Activated CD4-positive, alpha-beta T cell treated with anti-CD3 and anti-CD28 coated beads for 48 hours (primary cell): ENCODE measurements around the gene COL23A1.
"Not testable (repeated sequence)": the region's sequence is repeated elsewhere in the genome, so short reads cannot be mapped to it uniquely, and the experiment has no call there.

Source experiments
- DNase-seq: peaks from one replicate; pipeline ENCODE4 v3.0.0-alpha.2; 2020

Gene COL23A1

GRCh38 chr5:178201927-178202235 is 388.3 kb downstream of the COL23A1 start:
- DNase-seq: no peak

GRCh38 chr5:178201221-178201926 is 388.8 kb downstream of the COL23A1 start:
- no peak for DNase-seq

- DNase-seq: no peak
These were observed 390.4 kb downstream of the COL23A1 start for GRCh38 chr5:178199581-178200434.

- no peak for DNase-seq
These were observed 391.5 kb downstream of the COL23A1 start for GRCh38 chr5:178198706-178199105.

GRCh38 chr5:178198151-178198550 is 392.0 kb downstream of the COL23A1 start:
- not testable (repeated sequence) for DNase-seq

- DNase-seq: no peak
These were observed 393.2 kb downstream of the COL23A1 start for GRCh38 chr5:178196986-178197385.

GRCh38 chr5:178196281-178196812 is 393.8 kb downstream of the COL23A1 start:
- no peak for DNase-seq

GRCh38 chr5:178194026-178194425 is 396.2 kb downstream of the COL23A1 start:
- no peak for DNase-seq

- no peak for DNase-seq
These were observed 396.9 kb downstream of the COL23A1 start for GRCh38 chr5:178193251-178193809.

- DNase-seq: no peak
These were observed 397.4 kb downstream of the COL23A1 start for GRCh38 chr5:178192787-178193186.

GRCh38 chr5:178192244-178192643 is 397.9 kb downstream of the COL23A1 start:
- no peak for DNase-seq

- DNase-seq: no peak
These were observed 398.5 kb downstream of the COL23A1 start for GRCh38 chr5:178191661-178192060.

GRCh38 chr5:178189433-178189832 is 400.8 kb downstream of the COL23A1 start:
- no peak for DNase-seq
